OCI-LY3 (cell line): ENCODE data around the gene DVL2.

Experiments
- H2AFZ ChIP-seq: fragments of 200-600, 300-600 bp; shearing (Covaris generic); 2 replicates; pipeline ENCODE4 v1.6.0; 2014; ENCODE audit warnings: antibody characterized with exemption, low read depth, low read length
- H3K27ac ChIP-seq: fragments of 200-600, 300-600 bp; sonication (generic); 2 replicates; pipeline ENCODE4 v1.5.1; 2014; ENCODE audit warnings: mild to moderate bottlenecking, low read length, moderate library complexity, mixed read lengths
- H3K27me3 ChIP-seq: fragments of 200-600, 300-600 bp; sonication (generic); 2 replicates; pipeline ENCODE4 v1.6.1; 2014; ENCODE audit warnings: low read depth, low read length, mixed read lengths
- H3K36me3 ChIP-seq: fragments of 200-600, 300-600 bp; sonication (generic); replicated peaks from 2 replicates; pipeline ENCODE3; 2014; ENCODE audit warnings: low read depth, low read length, mixed read lengths
- H3K4me1 ChIP-seq: fragments of 300-600, 200-600 bp; sonication (generic); 2 replicates; pipeline ENCODE4 v1.6.1; 2014; ENCODE audit warnings: low read length, mixed read lengths
- H3K4me2 ChIP-seq: fragments of 200-600, 300-600 bp; sonication (generic); 2 replicates; pipeline ENCODE4 v1.6.1; 2014; ENCODE audit warnings: low read length, mixed read lengths
- H3K4me3 ChIP-seq: fragments of 300-600, 200-600 bp; sonication (generic); 2 replicates; pipeline ENCODE4 v1.5.1; 2014; ENCODE audit warnings: antibody characterized with exemption, mild to moderate bottlenecking, low read length, moderate library complexity
- H3K79me2 ChIP-seq: fragments of 300-600, 200-600 bp; shearing (Covaris generic); 2 replicates; pipeline ENCODE4 v1.6.1; 2014; ENCODE audit warnings: mild to moderate bottlenecking, low read length, mixed read lengths
- H3K9ac ChIP-seq: fragments of 300-600, 200-600 bp; shearing (Covaris generic); 2 replicates; pipeline ENCODE4 v1.6.0; 2014; ENCODE audit warnings: mild to moderate bottlenecking, low read length, moderate library complexity
- H3K9me3 ChIP-seq: fragments of 200-600, 300-600 bp; shearing (Covaris generic); 2 replicates; pipeline ENCODE4 v1.6.1; 2014; ENCODE audit warnings: low read length, mixed read lengths; ENCODE audit not compliant: insufficient read depth
- H4K20me1 ChIP-seq: fragments of 200-600, 300-600 bp; sonication (generic); 2 replicates; pipeline ENCODE4 v1.6.1; 2016; ENCODE audit warnings: low read length, mixed read lengths; ENCODE audit not compliant: insufficient read depth
- EZH2phosphoT487 ChIP-seq: fragments of 200-600 bp; shearing (Covaris generic); IDR thresholded peaks from 2 replicates; pipeline ENCODE4 v1.6.1; 2018; ENCODE audit warnings: antibody characterized with exemption, mixed run types, low read depth
- TF ChIP-seq, protein P1 (sequence below): fragments of 200-600, 300-600 bp; sonication (generic); IDR thresholded peaks from 2 replicates; pipeline ENCODE4 v1.5.1; 2014; ENCODE audit warnings: antibody characterized with exemption, low read length, low read depth

DVL2 gene

DNA sequence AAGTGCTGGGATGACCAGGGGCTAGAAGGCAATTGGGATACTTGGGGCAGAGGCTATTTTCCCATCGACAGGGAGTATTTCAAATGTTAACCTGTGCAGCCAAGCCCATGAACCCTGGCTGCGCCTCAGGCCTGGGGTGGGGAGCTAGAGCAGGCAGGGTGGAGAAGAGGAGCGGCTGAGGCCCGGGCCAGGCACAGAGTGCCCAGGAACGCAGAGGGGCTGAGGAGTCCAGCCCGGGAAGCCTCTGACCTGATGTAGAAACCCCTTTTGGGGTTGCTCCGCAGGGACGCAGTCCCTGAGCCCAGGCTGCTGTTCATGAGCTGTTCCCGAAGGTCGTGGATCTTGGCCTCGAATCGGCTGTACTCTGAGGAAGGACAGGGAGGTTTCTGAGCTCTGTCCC is 38.3 kb downstream of the DVL2 start:
- no peaks in the 10 kb centered on the region for H3K27me3 ChIP-seq
- H3K4me3 ChIP-seq, result no peak overlapping the region
- TF ChIP-seq EZH2phosphoT487, result no peak
- TF ChIP-seq, protein P1, sequence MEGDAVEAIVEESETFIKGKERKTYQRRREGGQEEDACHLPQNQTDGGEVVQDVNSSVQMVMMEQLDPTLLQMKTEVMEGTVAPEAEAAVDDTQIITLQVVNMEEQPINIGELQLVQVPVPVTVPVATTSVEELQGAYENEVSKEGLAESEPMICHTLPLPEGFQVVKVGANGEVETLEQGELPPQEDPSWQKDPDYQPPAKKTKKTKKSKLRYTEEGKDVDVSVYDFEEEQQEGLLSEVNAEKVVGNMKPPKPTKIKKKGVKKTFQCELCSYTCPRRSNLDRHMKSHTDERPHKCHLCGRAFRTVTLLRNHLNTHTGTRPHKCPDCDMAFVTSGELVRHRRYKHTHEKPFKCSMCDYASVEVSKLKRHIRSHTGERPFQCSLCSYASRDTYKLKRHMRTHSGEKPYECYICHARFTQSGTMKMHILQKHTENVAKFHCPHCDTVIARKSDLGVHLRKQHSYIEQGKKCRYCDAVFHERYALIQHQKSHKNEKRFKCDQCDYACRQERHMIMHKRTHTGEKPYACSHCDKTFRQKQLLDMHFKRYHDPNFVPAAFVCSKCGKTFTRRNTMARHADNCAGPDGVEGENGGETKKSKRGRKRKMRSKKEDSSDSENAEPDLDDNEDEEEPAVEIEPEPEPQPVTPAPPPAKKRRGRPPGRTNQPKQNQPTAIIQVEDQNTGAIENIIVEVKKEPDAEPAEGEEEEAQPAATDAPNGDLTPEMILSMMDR, result no peak
- H3K27ac ChIP-seq, result no peak overlapping the region
- no peaks in the 10 kb centered on the region for H3K36me3 ChIP-seq
- H3K4me1 ChIP-seq, result no peaks in the 10 kb centered on the region
- H3K4me2 ChIP-seq, result no peak overlapping the region
- H4K20me1 ChIP-seq, result no peaks in the 10 kb centered on the region
- no peak overlapping the region for H3K9ac ChIP-seq
- H2AFZ ChIP-seq, result no peak overlapping the region
- H3K79me2 ChIP-seq, result no peaks in the 10 kb centered on the region
- H3K9me3 ChIP-seq, result no peaks in the 10 kb centered on the region

GRCh38 chr17:7192271-7192937 is 41.9 kb downstream of the DVL2 start:
- Histone ChIP-seq H3K36me3 (no peaks in the 10 kb centered on the region), H3K27ac (no peak overlapping the region), H4K20me1 (no peaks in the 10 kb centered on the region), H2AFZ (no peak overlapping the region), H3K27me3 (no peaks in the 10 kb centered on the region), H3K79me2 (no peaks in the 10 kb centered on the region), H3K4me1 (peaks cover 6% of the 10 kb centered on the region), H3K9me3 (no peaks in the 10 kb centered on the region), H3K4me3 (no peak overlapping the region), H3K9ac (no peak overlapping the region), H3K4me2 (peak overlapping the region; percentile 49; the same call in 1 of the 2 replicates)
- TF ChIP-seq, protein P1, result no peak
- no peak for TF ChIP-seq EZH2phosphoT487

DNA sequence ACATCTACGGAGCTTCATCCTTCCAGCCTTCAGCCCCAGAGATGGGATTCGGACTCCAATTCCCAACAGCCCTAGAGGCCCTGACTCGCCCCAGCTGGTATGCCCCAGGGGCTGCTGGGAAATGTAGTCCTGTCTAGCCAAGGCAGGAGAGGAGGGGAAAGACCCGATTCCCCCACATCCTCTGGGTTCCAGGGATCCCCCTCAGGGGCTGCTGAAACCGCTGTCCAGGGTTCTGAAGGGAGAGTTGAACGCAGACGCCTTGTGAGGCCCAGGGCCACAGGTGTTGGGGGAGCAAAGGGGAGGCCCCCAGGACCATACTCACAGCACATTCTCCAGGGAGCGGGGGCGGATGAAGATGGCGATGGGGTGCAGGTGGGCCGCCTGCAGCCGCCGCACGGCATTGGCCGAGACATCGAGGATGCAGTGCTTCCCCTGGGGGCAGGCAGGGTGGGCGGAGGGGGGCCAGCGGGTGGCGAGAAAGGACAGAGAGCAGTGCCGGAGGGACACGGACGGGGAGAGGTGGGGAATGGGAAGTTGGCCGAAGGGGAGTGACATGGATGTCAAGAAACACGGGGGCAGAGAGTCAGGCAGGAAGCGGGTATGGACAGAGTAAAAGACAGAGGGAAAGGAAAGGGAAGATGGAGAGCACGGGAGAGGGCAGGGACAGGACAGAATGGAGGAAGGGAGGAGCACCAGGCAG is 42.6 kb downstream of the DVL2 start:
- H3K9ac ChIP-seq, result no peak overlapping the region
- H2AFZ ChIP-seq, result no peak overlapping the region
- H3K4me2 ChIP-seq, result peak overlapping the region; percentile 49
- H3K4me1 ChIP-seq, result peaks cover 6% of the 10 kb centered on the region
- no peaks in the 10 kb centered on the region for H3K36me3 ChIP-seq
- H3K27me3 ChIP-seq, result no peaks in the 10 kb centered on the region
- H4K20me1 ChIP-seq, result no peaks in the 10 kb centered on the region
- H3K4me3 ChIP-seq, result peak overlapping the region; percentile 49
- no peaks in the 10 kb centered on the region for H3K79me2 ChIP-seq
- no peak overlapping the region for H3K27ac ChIP-seq
- no peaks in the 10 kb centered on the region for H3K9me3 ChIP-seq
- TF ChIP-seq, protein P1, result no peak
- TF ChIP-seq EZH2phosphoT487, result no peak

GRCh38 chr17:7191069-7191468 is 43.2 kb downstream of the DVL2 start:
- Histone ChIP-seq H3K9ac (no peak overlapping the region), H3K27ac (no peak overlapping the region), H2AFZ (no peak overlapping the region), H3K4me1 (peaks cover 6% of the 10 kb centered on the region), H3K9me3 (no peaks in the 10 kb centered on the region), H3K36me3 (no peaks in the 10 kb centered on the region), H3K4me2 (peak overlapping the region; percentile 49; the same call in 1 of the 2 replicates), H3K27me3 (no peaks in the 10 kb centered on the region), H3K79me2 (no peaks in the 10 kb centered on the region), H4K20me1 (no peaks in the 10 kb centered on the region), H3K4me3 (no peak overlapping the region)
- TF ChIP-seq, protein P1, result no peak
- TF ChIP-seq EZH2phosphoT487, result no peak
